GM19043 (cell line): Measurements from ENCODE around the gene PRR16.
"Not testable (repeated sequence)": the region's sequence is repeated elsewhere in the genome, so short reads cannot be mapped to it uniquely, and the experiment has no call there.

Source experiments
- ATAC-seq: cut with Tn5 transposase; IDR thresholded peaks from one replicate; pipeline ENCODE4 v1.9.1; 2021; ENCODE audit warnings: low read depth; ENCODE audit not compliant: unreplicated experiment

PRR16 gene

DNA sequence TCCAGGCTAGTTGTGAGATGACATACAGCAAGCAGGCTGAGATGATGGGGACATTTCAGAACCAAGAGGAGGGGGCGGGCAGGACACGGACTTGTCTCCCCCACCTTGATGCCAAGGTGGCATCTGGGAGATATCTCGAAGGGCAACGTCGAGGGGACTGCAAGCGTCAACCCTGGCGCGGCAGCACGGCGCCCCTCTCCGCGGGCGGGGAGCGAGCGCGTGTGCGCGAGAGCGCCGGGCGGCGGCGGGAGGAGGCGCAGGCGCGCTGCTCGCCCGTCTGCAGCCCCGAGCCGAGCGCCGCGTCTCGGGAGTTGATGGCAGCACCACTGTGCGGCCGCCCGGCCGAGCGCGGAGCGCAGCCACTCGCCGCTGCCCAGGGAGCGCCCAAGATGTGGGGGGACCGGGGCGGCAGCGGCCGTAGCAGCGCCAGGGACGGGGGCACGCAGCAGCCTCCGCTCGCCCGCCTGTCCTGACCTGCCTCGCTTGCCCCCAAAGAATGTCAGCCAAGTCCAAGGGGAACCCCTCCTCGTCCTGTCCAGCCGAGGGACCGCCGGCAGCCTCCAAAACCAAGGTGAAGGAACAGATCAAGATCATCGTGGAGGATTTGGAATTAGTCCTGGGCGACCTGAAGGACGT lies at the start of gene PRR16:
Gene PRR16, plus strand, starts transcription at position 310 of the 636 bp plus-strand sequence.
- peak; percentile 72 for ATAC-seq

DNA sequence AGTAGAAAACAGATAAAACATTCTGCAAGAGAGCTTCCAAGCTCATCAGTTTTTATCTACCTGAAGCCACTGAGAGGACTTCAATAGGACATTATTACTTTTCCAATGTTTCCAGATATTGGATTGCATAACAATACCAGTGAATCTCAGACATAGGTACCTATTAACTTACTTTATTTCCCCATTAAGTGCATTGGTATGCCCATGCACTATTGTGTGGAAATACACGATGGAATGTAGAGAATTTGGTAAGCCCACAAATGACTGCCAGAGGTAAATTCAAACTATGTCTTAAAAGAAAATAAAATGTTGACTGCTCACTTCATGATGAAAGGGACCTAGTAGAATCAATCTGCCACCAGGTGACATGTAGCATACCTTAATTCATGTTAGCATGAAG lies 48.1 kb upstream of the PRR16 start:
- no peak for ATAC-seq

DNA sequence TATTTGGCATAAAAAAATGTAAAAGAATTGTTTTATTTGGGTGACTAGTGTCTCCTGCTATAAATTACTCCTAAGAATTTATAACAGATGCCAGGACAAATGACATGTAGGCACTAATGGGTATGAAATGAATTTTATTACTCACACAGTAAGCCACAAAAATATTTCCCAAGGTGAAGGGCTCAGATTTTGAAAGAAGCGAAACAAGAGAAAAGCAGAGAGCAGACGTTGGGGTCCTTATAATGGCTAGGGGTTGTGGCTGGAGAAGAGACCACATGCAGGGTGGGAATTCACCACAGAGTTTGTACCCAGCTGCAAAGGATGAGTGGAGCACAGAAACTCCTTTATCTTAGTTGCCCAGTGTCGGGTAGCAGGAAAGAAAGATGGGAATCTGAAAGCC lies 45.0 kb upstream of the PRR16 start:
- ATAC-seq = no peak

DNA sequence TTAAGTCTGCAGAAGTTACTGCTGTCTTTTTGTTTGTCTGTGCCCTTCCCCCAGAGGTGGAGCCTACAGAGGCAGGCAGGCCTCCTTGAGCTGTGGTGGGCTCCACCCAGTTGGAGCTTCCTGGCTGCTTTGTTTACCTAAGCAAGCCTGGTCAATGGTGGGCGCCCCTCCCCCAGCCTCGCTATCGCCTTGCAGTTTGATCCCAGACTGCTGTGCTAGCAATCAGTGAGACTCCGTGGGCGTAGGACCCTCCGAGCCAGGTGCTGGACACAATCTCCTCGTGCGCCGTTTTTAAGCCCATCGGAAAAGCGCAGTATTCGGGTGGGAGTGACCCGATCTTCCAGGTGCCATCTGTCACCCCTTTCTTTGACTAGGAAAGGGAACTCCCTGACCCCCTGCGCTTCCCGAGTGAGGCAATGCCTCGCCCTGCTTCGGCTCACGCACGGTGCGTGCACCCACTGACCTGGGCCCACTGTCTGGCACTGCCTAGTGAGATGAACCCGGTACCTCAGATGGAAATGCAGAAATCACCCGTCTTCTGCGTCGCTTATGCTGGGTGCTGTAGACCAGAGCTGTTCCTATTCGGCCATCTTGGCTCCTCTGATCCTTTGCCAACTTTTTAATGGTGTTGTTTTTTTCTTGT lies 37.3 kb upstream of the PRR16 start:
- not testable (repeated sequence) for ATAC-seq

DNA sequence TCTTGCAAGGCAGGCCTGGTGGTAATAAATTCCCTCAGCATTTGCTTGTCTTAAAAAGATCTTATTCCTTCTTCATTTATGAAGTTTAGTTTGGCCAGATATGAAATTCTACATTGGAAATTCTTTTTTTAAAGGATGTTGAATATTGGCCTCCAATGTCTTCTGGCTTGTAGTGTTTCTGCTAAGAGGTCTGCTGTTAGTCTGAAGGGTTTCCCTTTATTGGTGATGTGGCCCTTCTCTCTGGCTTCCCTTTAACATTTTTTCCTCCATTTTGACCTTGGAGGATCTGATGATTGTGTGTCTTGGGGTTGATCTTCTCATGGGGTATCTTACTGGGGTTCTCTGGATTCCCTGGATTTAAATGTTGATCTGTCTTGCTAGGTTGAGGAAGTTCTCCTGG lies 33.5 kb upstream of the PRR16 start:
- ATAC-seq = no peak

DNA sequence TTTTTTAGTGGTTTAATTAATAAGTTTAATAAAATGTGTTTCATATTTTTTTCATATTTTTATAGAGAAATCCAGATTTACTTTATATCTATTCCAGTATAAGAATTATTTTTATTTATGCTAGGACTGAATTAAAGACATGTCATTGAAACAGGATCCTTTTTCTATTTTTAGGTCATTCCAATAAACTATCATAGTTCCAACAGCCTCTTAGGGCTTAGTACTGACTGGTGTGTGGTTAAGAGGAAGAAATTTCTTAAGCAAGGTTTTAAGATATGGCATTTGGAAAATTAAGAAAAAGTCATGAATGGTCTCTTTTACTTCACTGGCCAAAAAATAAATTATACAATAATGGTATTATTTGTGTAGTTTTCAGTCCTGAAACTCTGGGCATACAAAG lies 31.2 kb upstream of the PRR16 start:
- no peak for ATAC-seq

DNA sequence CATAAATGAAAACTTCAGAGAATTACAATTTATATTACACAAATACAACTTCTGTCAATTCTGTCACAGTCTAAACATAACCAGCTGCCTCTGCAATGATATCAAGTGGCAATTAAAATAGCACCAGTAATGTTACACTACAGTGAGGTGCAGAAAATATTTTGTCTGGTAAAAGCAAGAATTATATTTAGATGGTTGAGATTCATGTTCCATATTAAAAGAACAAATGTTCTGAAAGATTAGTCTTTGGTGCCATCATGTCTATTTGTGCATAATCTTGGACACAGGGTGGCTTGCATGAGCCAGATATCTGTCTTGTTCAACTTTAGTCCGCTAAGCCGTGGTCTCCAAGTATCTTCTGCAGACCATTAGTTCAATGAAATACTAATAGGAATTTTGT lies 29.0 kb upstream of the PRR16 start:
- ATAC-seq = no peak

DNA sequence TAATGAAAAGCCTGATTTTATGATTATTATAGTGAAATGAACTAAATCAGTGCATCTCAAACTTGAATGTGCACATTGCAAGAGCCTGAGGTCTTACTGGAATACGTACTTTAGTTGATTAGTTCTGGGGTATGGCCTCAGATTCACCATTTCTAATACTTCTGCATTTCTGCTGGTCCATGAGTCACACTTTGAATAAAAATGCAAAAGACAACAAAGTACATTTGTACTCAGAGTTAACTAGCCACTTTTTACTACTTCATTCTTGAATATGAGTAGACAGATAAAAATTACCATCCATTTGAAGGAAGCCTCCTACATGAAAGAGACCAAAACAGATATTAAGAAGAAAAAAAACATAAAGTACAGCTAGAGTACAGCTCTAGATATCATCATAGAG lies 27.1 kb upstream of the PRR16 start:
- ATAC-seq = no peak

DNA sequence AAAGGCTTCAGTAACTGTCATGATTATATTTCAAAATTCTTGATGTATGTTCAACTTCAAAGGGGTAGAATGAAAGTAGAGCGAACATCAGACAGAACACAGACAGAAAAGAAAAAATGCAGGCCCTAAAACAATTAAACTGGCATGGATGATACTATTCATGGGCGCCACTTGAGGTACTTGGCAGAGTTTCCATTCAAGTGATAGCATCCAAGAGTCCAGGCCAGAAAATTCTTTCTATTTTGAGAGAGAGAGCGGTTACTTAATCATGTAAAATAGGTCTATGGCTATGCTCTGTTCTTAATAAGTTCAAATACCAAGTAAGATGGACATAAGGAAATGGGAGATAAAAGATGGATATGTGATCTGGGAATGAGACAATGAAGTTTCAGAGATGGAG lies 21.4 kb upstream of the PRR16 start:
- ATAC-seq = no peak

DNA sequence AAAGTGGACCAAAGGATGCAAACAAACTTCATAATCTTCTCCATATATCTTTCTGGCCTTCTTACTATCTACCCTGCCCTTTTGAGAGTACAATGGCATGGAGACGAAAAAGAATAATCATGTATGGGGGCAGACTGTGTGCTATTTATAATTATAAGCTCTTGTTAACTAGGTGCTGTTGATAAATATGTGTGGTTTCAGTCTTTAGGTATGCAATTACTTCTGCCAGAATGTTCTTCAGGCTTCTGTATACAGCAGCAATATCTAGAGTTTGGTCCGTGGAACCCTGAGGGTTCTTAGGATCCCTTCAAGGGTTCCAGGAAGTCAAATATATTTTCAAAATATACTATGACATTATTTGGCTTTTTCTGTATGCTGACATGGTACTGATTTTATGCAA lies 20.5 kb upstream of the PRR16 start:
- no peak for ATAC-seq

DNA sequence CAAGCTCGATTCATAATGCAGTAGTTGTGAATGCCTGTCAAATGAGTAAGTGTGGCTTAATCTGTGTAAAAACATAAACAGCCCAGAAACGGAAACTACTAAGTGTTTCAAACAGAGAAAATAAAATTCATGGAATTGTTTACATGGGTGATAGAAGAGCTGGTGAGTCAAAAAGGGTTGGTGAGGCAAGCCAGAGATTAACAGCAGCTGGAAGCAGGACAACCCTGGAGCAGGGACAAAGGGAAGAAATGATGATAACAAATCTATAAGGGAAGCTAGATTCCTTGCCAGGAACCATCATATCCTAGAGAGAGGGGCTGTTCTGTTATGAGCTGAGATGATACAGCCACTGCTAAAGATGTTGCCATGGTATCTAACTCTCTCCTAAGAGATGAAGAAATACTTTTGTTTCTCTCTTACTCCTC lies 18.0 kb upstream of the PRR16 start:
- ATAC-seq = no peak

DNA sequence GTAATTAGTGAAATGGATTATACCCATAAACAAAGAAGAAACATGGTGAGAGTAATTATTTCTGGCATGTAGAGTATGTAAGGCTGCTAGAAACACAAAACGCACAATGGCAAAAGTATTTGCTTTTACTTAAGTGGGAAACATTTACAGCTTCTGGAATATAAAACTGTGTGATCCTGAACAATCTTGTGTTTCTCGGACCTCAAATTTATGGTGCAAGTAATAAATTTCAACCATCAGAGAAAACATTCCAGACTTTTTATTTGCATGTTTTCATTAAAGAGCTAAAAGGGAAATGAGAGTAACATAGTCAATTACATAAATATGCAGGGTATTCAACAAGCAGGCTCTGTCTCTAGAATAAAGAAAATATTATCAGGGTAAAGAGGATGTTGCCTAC lies 17.2 kb upstream of the PRR16 start:
- ATAC-seq = no peak

DNA sequence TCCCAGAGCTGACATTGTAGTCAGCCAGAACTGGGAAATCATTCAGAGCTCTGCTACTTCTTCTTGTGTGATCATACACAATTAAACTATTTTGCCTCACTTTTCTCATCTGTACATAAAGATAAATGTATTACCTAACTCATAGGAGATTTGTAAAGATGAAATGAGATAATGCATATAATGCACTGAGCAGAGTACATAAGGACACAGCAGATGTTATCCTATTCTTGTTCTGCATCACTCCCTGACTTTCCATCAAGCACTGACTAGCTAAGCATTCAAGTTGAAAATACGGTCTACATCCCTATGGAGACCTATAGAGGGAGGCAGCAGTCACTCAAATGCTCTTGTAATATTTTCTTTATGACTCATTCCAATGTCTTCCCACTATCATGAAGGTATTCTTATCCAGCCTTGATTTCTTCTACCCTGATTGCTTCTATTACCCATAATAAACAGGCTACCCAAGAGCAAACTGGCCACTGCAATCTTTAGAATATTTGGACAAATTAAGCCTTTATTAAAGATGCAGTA lies 16.3 kb upstream of the PRR16 start:
- ATAC-seq = no peak

DNA sequence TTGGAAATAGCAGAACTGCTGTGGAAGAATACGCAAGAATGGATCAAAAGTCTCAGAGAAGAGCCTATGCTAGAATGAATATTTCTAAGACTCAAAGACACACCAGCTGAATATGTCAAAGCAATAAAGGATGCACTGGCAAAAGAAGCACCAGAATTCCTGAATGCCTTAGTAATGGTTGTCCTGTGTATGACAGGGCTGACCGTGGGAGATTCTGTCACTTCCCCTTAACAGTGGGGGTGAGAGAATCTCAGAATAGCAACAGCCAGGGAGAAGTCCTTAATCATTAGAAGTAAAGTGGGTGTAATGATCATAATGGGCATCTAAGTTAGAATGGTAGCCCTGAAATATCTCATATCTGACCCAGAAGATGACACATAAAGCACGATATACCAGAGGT lies 14.6 kb upstream of the PRR16 start:
- ATAC-seq = no peak

DNA sequence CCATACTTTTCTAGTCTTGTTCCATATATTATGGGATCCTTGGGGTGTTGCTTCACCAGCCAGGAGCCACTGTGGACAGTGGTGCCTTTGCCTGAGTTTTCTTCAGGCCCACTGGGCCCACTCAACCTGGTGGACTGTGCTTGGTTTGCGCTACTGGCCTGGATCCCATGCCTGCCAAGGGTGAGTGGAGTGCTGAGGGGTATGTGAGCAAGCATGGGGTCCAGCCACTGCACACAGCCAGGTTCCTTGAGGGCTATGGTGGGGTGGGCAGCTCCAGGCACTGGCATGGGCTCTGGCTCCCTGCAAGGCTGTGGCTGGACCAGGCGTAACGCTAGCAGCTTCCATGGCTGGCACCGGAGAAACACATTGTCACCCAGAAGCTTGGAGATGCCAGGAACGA lies 13.2 kb upstream of the PRR16 start:
- no peak for ATAC-seq

DNA sequence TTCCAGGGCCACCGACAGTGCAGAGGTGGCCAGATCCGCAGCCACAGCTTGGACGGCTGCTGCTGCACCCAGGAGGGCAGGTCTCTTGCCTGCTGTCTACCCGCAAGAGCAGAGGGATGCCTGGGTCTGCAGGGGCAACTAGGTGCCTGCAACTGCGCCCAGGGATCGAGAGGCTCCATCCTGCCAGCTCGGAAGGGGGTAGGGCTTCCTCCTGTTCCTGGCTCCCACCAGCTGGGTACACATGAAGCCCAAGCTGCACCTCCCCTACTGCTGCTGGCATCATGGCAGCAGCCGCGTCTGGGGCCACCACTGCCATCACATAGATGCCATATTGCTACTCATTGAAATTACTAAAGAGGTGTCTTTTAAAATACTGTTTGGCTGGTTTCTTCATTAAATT lies 12.7 kb upstream of the PRR16 start:
- ATAC-seq = no peak

DNA sequence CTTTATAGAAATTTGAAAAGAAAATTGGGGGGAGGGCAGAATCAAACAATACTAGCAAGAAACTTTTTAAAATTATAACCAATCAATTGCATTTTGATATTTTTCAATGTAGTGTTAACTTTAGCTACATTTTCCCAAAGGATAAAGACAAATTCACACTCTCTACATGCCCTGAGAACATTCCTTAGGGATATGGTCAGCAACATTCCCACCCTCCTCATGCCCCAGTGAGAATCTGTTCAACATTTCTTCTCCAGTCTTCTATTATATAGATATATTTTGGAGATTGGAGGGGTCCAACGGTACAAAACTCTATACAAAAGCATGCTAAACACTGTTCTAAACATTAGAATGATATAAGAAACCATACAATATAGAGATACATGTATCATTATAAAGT lies 11.6 kb upstream of the PRR16 start:
- no peak for ATAC-seq

DNA sequence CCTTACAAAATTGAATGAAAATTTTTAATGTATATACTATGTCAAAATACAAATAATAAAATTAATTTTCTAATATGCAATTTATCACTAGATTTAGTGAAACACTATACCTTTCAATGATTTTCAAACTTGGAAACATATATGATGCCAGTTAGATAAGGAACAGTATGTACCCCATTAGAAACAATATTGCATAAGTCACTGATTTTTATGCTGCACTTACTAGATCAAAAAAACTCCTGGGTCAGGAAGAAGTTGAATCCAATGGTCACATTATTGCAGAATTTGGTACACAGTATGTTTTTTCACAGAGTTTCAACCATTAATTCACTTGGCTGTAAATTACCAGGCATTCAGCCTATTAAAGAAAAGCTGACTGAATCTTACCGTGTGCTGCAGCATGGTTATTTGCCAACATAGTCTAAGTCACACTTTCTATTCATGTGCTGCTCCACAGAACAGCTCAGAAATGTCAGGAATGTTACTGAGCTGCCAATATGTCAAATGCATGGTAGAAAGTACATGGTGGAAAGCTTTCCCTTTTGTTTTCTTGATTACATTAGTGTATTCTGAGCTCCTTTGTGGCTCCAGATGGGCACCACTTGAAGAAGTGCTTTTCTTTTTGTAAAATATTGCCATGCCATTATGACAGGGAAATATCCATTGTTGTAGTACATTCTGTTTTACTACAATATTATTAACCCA lies 9.9 kb upstream of the PRR16 start:
- ATAC-seq = no peak

DNA sequence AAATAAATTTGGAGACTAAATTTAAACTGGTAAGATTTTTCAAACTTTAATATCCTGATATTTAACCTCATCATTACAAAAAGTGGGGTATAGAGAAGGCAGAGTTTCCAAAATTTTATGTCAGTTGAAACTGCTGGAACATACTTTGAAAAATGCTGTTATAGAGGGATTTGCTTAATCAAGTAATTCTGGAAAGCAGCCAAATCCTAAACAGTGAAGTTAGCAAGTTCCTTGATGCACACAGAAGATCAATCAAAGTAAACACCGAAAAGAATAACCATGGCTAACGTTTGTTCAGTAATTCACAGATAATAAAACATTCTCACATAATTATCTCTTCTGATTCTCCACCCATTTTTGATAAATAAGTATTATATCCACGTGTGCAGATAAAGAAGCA lies 8.1 kb upstream of the PRR16 start:
- ATAC-seq = no peak

DNA sequence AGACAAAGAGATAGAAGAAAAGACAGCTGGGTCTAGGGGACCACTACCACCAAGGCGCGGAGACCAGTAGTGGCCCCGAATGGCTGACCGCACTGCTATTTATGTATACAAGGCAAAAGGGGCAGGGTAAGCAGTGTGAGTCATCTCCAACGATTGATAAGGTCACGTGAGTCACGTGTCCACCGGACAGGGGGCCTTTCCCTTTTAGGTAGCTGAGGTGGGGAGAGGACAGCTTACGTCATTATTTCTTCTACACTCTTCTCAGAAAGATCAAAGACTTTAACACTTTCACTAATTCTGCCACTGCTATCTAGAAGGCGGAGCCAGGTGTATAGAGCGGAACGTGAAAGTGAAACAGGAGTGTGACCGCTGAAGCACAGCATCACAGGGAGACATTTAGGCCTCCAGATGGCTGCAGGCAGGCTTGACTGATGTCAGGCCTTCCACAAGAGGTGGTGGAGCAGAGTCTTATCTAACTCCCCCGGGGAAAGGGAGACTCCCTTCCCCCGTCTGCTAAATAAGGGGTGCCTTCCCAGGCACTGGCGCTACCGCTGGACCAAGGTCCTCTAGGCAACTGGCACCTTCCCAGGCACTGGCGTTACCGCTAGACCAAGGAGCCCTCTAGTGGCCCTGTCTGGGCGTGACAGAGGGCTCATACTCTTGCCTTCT lies 6.1 kb upstream of the PRR16 start:
- ATAC-seq = peak; percentile 67

DNA sequence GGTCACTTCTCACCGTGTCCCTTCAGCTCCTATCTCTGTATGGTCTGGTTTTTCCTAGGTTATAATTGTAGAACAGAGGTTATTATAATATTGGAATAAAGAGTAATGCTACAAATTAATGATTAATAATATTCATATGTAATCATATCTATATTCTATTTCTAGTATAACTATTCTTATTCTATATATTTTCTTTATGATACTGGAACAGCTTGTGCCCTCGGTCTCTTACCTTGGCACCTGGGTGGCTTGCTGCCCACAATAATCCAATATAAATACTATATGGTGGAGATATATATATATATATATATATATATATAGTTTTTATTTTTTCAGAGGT lies 5.6 kb upstream of the PRR16 start:
- ATAC-seq = not testable (repeated sequence)
